Measurements from ENCODE around the gene SYT14.

Gene SYT14

GRCh38 chr1:209985002-209985401 is 47.0 kb downstream of the SYT14 start:
- ChIA-PET POLR2A (no interaction called here), CTCF (no interaction called here)
- TF ChIP-seq CTBP1 (IDR thresholded peaks at IDR 0.05; ENCODE audit: borderline replicate concordance) (no peak), SUZ12 (IDR thresholded peaks at IDR 0.05) (no peak), TARDBP (IDR thresholded peaks at IDR 0.05) (no peak), L3MBTL2 (conservative IDR thresholded peaks at IDR 0.05) (no peak), ZNF384 (IDR thresholded peaks at IDR 0.05) (no peak), HDGF (IDR thresholded peaks at IDR 0.05; ENCODE audit: borderline replicate concordance) (no peak), FOXA1 (IDR thresholded peaks at IDR 0.05) (no peak), LEF1 (IDR thresholded peaks at IDR 0.05; ENCODE audit: borderline replicate concordance) (no peak), FOXM1 (IDR thresholded peaks at IDR 0.05; ENCODE audit: borderline replicate concordance) (no peak), BHLHE40 (IDR thresholded peaks at IDR 0.05; ENCODE audit: borderline replicate concordance) (no peak), FOXK2 (IDR thresholded peaks at IDR 0.05) (no peak), NFRKB (IDR thresholded peaks at IDR 0.05) (no peak)
- DNase-seq (ENCODE audit: extremely low spot score): no peak

GRCh38 chr1:209988706-209989105 is 50.7 kb downstream of the SYT14 start:
- CTCF ChIA-PET: interaction anchor here (0.9 to 3.7 kb wide), 3 partner anchors 89 to 128 kb away, joined by 5 to 19 read pairs (median 7); no protein-coding TSS in a partner anchor
- no peak for DNase-seq (ENCODE audit: extremely low spot score)
- POLR2A ChIA-PET: no interaction called here
- no peak for TF ChIP-seq BHLHE40 (IDR thresholded peaks at IDR 0.05; ENCODE audit: borderline replicate concordance)
- no peak for TF ChIP-seq NFRKB (IDR thresholded peaks at IDR 0.05)
- TF ChIP-seq CTBP1 (IDR thresholded peaks at IDR 0.05; ENCODE audit: borderline replicate concordance): no peak
- no peak for TF ChIP-seq ZNF384 (IDR thresholded peaks at IDR 0.05)
- TF ChIP-seq PKNOX1 (IDR thresholded peaks at IDR 0.05): no peak
- TF ChIP-seq SUZ12 (IDR thresholded peaks at IDR 0.05): no peak
- no peak for TF ChIP-seq FOXK2 (IDR thresholded peaks at IDR 0.05)
- TF ChIP-seq ELF4 (IDR thresholded peaks at IDR 0.05): no peak
- TF ChIP-seq FOXA1 (IDR thresholded peaks at IDR 0.05): no peak

GRCh38 chr1:209989525-209989924 is 51.5 kb downstream of the SYT14 start:
- no peak for DNase-seq (ENCODE audit: extremely low spot score)
- TF ChIP-seq SP1 (IDR thresholded peaks at IDR 0.05): no peak
- no peak for TF ChIP-seq BHLHE40 (IDR thresholded peaks at IDR 0.05; ENCODE audit: borderline replicate concordance)
- no peak for TF ChIP-seq CTBP1 (IDR thresholded peaks at IDR 0.05; ENCODE audit: borderline replicate concordance)
- TF ChIP-seq FOXA1 (IDR thresholded peaks at IDR 0.05): no peak
- no peak for TF ChIP-seq FOXM1 (IDR thresholded peaks at IDR 0.05; ENCODE audit: borderline replicate concordance)
- TF ChIP-seq ELF4 (IDR thresholded peaks at IDR 0.05): no peak
- TF ChIP-seq L3MBTL2 (conservative IDR thresholded peaks at IDR 0.05): no peak
- no peak for TF ChIP-seq NFRKB (IDR thresholded peaks at IDR 0.05)
- no peak for TF ChIP-seq FOXK2 (IDR thresholded peaks at IDR 0.05)
- no peak for TF ChIP-seq ARNT (IDR thresholded peaks at IDR 0.05)
- TF ChIP-seq LEF1 (IDR thresholded peaks at IDR 0.05; ENCODE audit: borderline replicate concordance): no peak
- no peak for TF ChIP-seq PKNOX1 (IDR thresholded peaks at IDR 0.05)
- TF ChIP-seq SUZ12 (IDR thresholded peaks at IDR 0.05): no peak
- no peak for TF ChIP-seq HDGF (IDR thresholded peaks at IDR 0.05; ENCODE audit: borderline replicate concordance)
- POLR2A ChIA-PET: no interaction called here
- CTCF ChIA-PET: interaction anchor here (0.7 to 3.7 kb wide), 6 partner anchors 89 to 162 kb away, joined by 3 to 19 read pairs (median 5); partner anchors contain the start of gene UTP25

- ChIA-PET CTCF (interaction anchor here (0.5 to 1.3 kb wide), 4 partner anchors 11 to 327 kb away, joined by 3 read pairs; no protein-coding TSS in a partner anchor), POLR2A (interaction anchor here (1.2 kb wide), 1 partner anchor 165 kb away, joined by 3 read pairs; the partner anchor contains the start of gene UTP25)
- no peak for DNase-seq (ENCODE audit: extremely low spot score)
- no peak for TF ChIP-seq ARNT (IDR thresholded peaks at IDR 0.05)
- TF ChIP-seq TARDBP (IDR thresholded peaks at IDR 0.05): no peak
- TF ChIP-seq SUZ12 (IDR thresholded peaks at IDR 0.05): no peak
- no peak for TF ChIP-seq FOXA1 (IDR thresholded peaks at IDR 0.05)
- TF ChIP-seq BHLHE40 (IDR thresholded peaks at IDR 0.05; ENCODE audit: borderline replicate concordance): no peak
- no peak for TF ChIP-seq L3MBTL2 (conservative IDR thresholded peaks at IDR 0.05)
- no peak for TF ChIP-seq LEF1 (IDR thresholded peaks at IDR 0.05; ENCODE audit: borderline replicate concordance)
- TF ChIP-seq HDGF (IDR thresholded peaks at IDR 0.05; ENCODE audit: borderline replicate concordance): no peak
- TF ChIP-seq ELF4 (IDR thresholded peaks at IDR 0.05): no peak
- TF ChIP-seq FOXK2 (IDR thresholded peaks at IDR 0.05): no peak
- TF ChIP-seq ZNF384 (IDR thresholded peaks at IDR 0.05): no peak
These were observed 55.2 kb downstream of the SYT14 start for GRCh38 chr1:209993061-209993830.

GRCh38 chr1:209996348-209996747 is 58.3 kb downstream of the SYT14 start:
- TF ChIP-seq SUZ12 (IDR thresholded peaks at IDR 0.05) (no peak), ZNF384 (IDR thresholded peaks at IDR 0.05) (no peak), BHLHE40 (IDR thresholded peaks at IDR 0.05; ENCODE audit: borderline replicate concordance) (no peak), HDGF (IDR thresholded peaks at IDR 0.05; ENCODE audit: borderline replicate concordance) (no peak), TARDBP (IDR thresholded peaks at IDR 0.05) (no peak), FOXA1 (IDR thresholded peaks at IDR 0.05) (no peak), CTBP1 (IDR thresholded peaks at IDR 0.05; ENCODE audit: borderline replicate concordance) (no peak), FOXK2 (IDR thresholded peaks at IDR 0.05) (no peak), L3MBTL2 (conservative IDR thresholded peaks at IDR 0.05) (no peak), PKNOX1 (IDR thresholded peaks at IDR 0.05) (no peak), FOXM1 (IDR thresholded peaks at IDR 0.05; ENCODE audit: borderline replicate concordance) (no peak), LEF1 (IDR thresholded peaks at IDR 0.05; ENCODE audit: borderline replicate concordance) (no peak), ELF4 (IDR thresholded peaks at IDR 0.05) (no peak), ARNT (IDR thresholded peaks at IDR 0.05) (no peak), SP1 (IDR thresholded peaks at IDR 0.05) (no peak), NFRKB (IDR thresholded peaks at IDR 0.05) (no peak)
- ChIA-PET CTCF (no interaction called here), POLR2A (no interaction called here)
- DNase-seq (ENCODE audit: extremely low spot score): no peak

Data from HEK293T (cell line).